GM12874 (cell line): ENCODE data around the gene LEMD3.

Experiments used
- TF ChIP-seq, protein P1 (sequence below): IDR thresholded peaks from 2 replicates; pipeline ENCODE4 v1.5.1; 2011; ENCODE audit warnings: low read depth, mild to moderate bottlenecking, control low read depth, low read length, moderate library complexity; ENCODE audit not compliant: insufficient read depth

Gene LEMD3

GRCh38 chr12:65168681-65169319 is 583 bp upstream of the LEMD3 start:
- TF ChIP-seq, protein P1, sequence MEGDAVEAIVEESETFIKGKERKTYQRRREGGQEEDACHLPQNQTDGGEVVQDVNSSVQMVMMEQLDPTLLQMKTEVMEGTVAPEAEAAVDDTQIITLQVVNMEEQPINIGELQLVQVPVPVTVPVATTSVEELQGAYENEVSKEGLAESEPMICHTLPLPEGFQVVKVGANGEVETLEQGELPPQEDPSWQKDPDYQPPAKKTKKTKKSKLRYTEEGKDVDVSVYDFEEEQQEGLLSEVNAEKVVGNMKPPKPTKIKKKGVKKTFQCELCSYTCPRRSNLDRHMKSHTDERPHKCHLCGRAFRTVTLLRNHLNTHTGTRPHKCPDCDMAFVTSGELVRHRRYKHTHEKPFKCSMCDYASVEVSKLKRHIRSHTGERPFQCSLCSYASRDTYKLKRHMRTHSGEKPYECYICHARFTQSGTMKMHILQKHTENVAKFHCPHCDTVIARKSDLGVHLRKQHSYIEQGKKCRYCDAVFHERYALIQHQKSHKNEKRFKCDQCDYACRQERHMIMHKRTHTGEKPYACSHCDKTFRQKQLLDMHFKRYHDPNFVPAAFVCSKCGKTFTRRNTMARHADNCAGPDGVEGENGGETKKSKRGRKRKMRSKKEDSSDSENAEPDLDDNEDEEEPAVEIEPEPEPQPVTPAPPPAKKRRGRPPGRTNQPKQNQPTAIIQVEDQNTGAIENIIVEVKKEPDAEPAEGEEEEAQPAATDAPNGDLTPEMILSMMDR, result no peak

DNA sequence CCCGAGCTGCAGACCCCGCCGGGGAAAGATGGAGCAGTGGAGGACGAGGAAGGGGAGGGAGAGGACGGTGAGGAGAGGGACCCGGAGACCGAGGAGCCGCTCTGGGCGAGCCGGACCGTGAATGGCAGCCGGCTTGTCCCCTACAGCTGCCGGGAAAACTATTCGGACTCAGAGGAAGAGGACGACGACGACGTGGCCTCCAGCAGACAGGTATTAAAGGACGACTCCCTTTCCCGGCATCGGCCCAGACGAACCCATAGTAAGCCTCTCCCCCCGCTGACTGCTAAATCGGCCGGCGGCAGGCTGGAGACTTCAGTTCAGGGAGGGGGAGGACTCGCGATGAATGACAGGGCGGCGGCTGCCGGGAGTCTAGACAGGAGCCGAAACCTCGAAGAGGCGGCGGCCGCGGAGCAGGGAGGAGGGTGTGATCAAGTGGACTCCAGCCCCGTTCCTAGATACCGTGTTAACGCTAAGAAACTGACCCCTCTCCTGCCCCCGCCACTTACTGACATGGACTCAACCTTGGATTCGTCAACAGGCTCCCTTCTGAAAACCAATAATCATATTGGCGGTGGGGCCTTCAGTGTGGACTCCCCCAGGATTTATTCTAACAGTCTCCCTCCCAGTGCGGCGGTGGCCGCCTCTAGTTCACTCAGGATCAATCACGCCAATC is 962 bp downstream of the LEMD3 start:
- TF ChIP-seq, protein P1, result no peak

GRCh38 chr12:65171073-65171472 is 1.7 kb downstream of the LEMD3 start:
- TF ChIP-seq, protein P1, result no peak

DNA sequence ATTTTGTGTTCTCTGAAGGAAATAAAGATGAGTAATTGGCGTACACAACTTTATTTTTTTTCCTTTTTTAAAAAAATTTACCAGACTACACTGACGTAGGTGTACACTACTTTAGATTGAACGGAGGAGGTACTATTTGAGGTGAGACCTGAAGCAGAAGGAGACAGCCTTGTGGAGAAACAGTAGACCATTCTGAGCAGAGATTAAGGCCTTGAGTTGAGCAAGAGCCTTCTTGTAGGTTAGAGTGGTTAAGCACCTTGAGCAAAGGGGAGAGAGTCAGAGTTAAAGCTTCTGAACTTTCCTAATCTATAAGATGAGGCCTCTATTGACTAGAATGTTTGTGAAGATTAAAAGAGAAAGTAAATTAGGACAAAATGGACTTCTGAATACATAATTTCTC is 2.5 kb downstream of the LEMD3 start:
- TF ChIP-seq, protein P1, result no peak

GRCh38 chr12:65175385-65175784 is 6.0 kb downstream of the LEMD3 start:
- TF ChIP-seq, protein P1, result no peak

GRCh38 chr12:65182012-65182739 is 12.8 kb downstream of the LEMD3 start:
- TF ChIP-seq, protein P1, result no peak

DNA sequence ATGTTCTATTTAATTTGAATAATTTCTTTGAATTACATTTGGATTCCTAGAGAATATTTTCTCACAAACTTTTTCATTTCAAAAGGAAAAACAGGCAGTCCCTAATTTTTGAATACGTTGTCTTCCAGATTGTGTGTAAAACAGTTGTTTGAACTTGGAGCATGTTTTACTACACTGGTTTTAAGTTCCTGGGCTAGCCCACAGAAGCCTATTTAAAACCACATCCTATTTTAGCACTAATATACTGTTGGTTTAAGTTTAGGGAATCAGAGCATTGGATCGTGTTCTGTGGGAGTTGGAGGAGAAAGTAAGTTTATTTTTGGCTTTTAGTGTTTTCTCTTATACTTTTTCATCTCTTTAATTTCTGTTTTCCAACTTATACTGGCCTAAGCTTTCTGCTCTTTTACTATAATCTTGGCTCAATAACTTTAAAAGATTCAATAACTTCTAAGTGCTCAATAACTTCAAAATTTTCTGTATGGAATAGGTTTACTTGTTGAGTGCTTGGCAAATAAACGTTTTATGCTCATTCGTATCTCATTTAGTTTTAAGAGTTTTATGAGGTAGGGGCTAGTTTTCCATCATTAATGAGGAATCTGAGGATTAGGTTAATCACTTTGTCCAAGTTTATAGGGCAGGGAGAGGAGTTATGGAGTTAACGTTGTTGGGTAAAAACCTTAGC is 14.9 kb downstream of the LEMD3 start:
- TF ChIP-seq, protein P1, result no peak
